NCI-H510A treated with DMSO at 0.1 percent for 48 hours (cell line): ENCODE data around the gene MTERF4.

Experiments used
- DNase-seq: peaks from one replicate; lab custom pipeline; 2025; lab: John Stamatoyannopoulos, UW

Gene MTERF4

GRCh38 chr2:241088376-241088775 lies 13.7 kb downstream of the MTERF4 start:
- DNase-seq, result no peak

- DNase-seq, result no peak
Observed at GRCh38 chr2:241087420-241088268, 14.4 kb downstream of the MTERF4 start.

DNA sequence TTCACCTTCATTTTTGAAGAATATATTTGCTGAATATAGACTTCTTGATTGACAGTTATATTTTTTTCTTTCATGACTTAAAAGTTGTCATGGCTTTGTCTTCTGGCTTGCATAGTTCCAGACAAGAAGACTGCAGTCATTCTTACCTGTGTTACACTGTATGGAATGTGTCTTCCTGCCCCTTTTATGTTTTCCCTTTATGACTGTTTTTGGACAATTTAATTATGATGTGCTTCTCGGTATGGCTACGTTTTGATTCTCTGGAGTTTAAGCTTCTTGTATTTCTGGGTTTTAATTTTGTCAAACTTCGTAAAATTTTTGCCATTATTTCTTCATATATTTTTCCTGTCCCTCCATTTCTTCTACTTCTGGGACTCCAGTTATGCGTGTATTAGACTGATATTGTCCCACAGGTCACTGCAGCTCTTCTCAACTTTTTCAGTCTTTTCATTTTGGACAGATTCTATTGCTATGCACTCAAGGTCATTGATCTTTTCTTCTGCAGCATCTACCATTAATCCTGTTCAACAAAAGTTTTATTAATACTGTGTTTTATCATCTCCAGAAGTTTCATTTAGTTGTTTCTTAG lies 17.1 kb downstream of the MTERF4 start:
- DNase-seq, result no peak

DNA sequence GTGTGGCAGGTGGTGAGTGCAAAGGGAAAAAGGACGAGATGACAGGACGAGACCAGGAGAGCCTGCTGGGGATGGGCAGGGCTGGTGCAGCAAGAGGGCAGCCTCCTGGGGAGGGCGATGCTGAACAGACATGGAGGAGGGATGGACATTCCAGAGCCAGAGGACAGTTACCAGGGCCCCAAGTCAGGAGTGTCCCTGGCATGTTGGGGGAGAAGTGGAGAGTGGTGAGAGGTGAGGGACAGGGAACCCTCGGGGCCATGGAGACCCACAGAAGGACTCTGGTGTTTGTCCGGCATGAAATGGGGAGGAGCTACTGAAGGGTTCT lies 19.0 kb downstream of the MTERF4 start:
- DNase-seq, result no peak

GRCh38 chr2:241082341-241083090 lies 19.6 kb downstream of the MTERF4 start:
- DNase-seq, result no peak

DNA sequence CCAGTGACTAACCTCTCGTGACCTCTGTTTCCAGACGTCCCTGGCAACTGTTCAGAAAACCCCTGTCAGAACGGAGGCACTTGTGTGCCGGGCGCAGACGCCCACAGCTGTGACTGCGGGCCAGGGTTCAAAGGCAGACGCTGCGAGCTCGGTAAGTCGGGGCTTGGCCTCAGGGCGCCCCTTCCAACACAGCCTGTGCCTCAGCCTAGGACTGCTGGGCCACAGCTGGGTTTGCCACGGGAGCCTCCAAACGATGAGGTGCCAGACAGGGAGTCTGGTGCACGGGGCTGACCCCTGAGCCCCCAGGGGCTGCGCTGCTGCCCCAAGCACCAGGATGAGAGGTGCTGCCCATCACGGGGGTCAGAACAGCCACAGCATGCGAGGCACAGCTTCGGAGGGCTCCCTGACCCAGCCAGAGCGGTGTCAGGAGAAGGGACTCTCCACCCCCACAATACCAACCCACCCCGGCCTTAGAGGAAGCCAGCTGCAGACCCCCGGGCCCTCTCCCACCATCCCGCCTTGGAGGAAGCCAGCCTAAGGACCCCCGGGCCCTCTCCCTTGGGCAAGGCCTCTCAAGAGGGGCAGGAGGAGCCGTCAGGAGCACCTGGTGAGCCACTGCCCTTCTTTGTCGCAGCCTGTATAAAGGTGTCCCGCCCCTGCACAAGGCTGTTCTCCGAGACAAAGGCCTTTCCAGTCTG lies 20.3 kb downstream of the MTERF4 start:
- DNase-seq, result no peak

DNA sequence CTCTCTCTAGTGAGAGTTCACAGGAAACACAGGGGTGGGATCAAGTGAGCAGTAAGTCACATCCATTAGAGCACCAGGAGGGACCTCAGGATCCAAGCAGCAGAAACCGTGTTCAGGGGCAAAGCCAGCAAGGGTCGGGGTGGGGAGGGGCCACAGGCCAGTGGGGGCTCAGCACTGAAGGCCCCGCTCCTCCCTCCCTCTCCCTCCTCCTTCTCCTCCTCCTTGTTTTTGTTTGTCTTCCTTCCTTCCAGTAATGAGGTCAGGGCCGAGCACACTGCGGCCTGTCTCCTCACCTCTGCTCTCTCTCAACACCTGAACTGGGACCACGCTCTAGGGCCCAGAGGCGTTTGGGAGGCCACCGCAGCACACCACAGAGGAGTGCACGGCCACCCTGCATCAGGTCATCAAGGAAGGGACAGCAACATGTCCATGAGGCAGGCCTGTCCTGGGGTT lies 20.9 kb downstream of the MTERF4 start:
- no peak for DNase-seq

DNA sequence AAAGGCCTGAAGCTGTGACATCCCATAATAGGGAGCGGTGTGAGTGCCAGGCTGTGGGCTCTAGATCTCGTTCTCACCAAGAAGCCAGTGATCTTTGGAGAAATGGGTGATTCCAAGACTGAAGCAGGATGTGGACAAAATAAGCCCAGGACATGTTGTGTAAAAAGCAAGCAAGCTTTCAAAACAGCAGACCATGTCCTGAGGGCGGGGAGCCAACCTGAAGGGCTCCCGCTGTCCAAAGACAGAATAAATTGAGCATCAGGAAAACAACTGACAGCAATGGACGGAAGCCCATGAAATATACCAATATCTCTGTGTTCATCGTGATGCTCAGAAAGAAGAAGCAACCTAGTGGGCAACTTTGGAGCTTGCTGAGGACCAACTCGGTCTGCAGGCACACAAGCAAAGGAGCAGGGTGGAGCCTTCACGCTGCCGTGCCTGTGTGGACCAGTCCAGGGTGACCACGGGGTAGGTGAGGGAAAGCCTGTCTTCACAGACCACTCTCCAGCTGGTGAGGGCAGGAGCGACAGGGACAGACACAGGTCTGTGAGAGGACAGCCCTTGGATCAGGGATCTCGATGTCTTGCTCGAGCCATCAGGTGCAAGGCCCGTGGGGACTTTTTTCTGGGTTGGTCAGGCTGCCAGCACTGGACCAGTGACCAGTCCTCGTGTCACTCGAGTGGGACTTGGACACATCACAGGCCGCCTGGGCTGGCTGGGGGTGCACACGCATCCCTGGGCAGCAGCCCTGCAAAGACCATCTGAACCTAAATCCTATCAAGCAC lies 21.5 kb downstream of the MTERF4 start:
- no peak for DNase-seq

DNA sequence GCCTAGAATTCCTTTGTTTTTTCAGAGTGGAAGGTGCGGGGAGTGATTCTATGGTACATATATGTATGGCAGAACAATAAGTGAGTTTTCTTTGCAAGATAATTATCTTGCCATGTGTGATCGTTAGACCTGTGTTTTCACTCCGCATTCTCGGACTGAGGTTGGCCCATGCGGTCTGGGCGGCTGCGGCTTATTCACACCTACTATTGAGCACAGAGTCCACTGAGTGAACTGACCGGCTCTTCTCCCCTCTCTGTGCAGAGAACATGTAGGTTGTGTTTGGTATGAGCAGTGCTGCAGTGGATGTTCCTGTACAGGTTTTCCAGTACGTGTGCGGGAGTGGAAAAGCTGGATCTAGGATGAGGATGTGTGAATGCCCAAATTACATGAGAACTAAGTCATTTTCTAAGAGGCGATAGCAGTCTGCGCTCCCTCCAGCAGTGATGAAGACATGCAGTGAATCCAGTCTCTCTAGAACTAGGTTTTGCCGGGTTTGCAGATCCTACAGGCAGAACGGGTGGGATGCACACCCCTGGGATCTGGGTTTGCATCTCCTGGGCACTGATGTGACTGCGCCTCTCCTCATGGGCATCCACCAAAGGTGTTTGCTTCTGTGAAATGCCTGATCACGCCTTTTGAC lies 27.1 kb downstream of the MTERF4 start:
- DNase-seq, result no peak

DNA sequence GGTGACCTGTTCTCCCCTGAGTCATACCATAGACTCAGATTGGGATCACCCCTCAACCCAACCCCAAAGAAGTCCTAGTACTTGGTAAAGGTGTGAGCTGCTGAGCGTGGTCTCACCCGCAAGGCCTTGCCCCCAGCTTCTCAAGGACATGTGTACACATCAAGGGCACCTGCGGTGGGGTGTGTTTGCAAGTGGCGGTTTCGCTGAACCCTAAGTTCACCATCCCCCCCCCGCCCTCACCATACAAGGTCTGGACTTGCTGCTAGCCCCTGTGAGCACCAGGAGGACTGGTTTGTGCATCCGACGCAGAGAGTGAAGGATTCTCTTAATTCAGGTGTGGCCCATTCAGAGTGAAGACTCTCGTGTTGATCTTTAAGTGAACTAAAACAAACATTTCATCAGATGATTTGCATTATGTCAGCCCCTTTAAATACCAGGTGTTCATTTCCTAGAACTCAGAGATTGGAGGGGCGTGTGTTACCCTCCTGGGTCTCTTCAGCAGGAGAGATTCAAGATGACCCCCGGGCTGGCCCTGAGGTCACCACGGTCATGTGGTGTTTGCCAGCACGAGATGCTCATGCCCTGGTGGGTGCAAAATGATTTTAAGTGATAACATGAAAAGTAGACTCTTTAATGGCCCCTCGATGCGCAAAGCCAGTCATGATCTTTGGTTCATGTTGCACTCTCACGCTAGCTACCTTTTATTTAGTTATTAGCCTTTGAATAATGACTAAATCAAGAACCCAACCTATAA lies 27.8 kb downstream of the MTERF4 start:
- DNase-seq, result no peak

- DNase-seq, result no peak
Observed at GRCh38 chr2:241073166-241074064, 28.7 kb downstream of the MTERF4 start.

- DNase-seq, result no peak
Observed at GRCh38 chr2:241072553-241073165, 29.4 kb downstream of the MTERF4 start.

GRCh38 chr2:241072151-241072550 lies 29.9 kb downstream of the MTERF4 start:
- DNase-seq, result no peak

DNA sequence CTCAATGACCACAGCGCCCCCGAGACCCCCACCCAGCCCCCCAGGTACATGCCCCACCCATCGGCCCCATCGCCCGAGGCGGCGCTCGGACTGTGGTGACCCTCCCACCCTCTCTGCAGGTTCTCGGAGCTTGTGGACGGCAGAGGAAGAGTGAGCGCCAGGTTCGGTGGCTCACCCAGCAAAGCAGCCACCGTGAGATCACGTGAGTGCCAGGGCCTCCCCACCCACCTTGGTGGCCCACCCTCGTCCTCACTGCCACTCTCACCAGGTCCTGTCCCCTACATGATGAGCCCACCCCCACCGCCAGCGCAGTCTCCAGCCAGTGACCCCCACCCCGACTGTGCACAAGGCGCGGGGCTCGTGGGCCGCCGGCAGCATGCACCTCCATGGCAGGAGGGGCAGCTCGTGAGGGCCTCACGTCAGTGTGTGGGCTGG lies 30.4 kb downstream of the MTERF4 start:
- no peak for DNase-seq

GRCh38 chr2:241070811-241071676 lies 31.0 kb downstream of the MTERF4 start:
- no peak for DNase-seq

GRCh38 chr2:241070361-241070760 lies 31.7 kb downstream of the MTERF4 start:
- no peak for DNase-seq

- DNase-seq, result no peak
Observed at GRCh38 chr2:241069821-241070281, 32.2 kb downstream of the MTERF4 start.
